K562 (cell line): ENCODE measurements around the gene GFOD2. TPM values are rescaled to one million over a fixed set of nuclear protein-coding genes. Genes with fewer than 3 reads are reported as not detected.

Experiments used
- CBX1 ChIP-seq: sonication (generic); IDR thresholded peaks from 2 replicates; pipeline ENCODE4 v1.6.1; 2016; ENCODE audit warnings: antibody characterized with exemption, low read depth, mild to moderate bottlenecking
- KDM5B ChIP-seq: fragments of 200-600 bp; sonication (generic); IDR thresholded peaks from 2 replicates; pipeline ENCODE4 v1.6.1; 2012; ENCODE audit warnings: low read depth, mild to moderate bottlenecking, moderate library complexity, low read length, control low read depth, inconsistent platforms; ENCODE audit not compliant: insufficient replicate concordance
- NR3C1 ChIP-seq: sonication (generic); formaldehyde crosslinking; IDR thresholded peaks from 2 replicates; pipeline ENCODE4 v1.8.1; 2022; ENCODE audit warnings: missing genetic modification reagents
- RNF2 ChIP-seq: sonication (generic); IDR thresholded peaks from 2 replicates; pipeline ENCODE4 v1.6.1; 2016
- SIN3A ChIP-seq, 2 experiments: fragments of 150-350 bp in 1 of 2; IDR thresholded peaks; 2 replicates each; pipeline ENCODE4 v1.6.1; 2011 to 2016; ENCODE audit warnings: borderline replicate concordance in 2 of 2, low read depth in 2 of 2, low read length in 2 of 2, mild to moderate bottlenecking in 2 of 2, moderate library complexity in 2 of 2; ENCODE audit not compliant: control insufficient read depth in 1 of 2
- TBP ChIP-seq: optimal IDR thresholded peaks from 2 replicates; pipeline ENCODE3; 2011; ENCODE audit warnings: low read depth, low read length, improper control_type of control experiment
- TFAM ChIP-seq: fragments of 250-450 bp; sonication (Bioruptor Pico); conservative IDR thresholded peaks from 2 replicates; pipeline ENCODE4 v1.5.0; 2021; ENCODE audit warnings: mild to moderate bottlenecking, moderate library complexity
- UBTF ChIP-seq, 2 experiments: IDR thresholded peaks; 2 replicates each; pipeline ENCODE4 v1.6.1; 2012; ENCODE audit warnings: improper control_type of control experiment in 2 of 2, low read depth in 2 of 2, low read length in 2 of 2, borderline replicate concordance in 1 of 2
- ZBTB40 ChIP-seq, 2 experiments: fragments of 450-650 bp in 1 of 2; sonication (generic) in 1 of 2; formaldehyde crosslinking in 1 of 2; IDR thresholded peaks; 2 replicates each; pipeline versions ENCODE4 v1.7.1 to v1.9.0; 2016 to 2022; ENCODE audit warnings: inconsistent platforms in 1 of 2, mild to moderate bottlenecking in 1 of 2, missing genetic modification reagents in 1 of 2
- ZFPM2 ChIP-seq: fragments of 250-450 bp; sonication (Bioruptor Pico); IDR thresholded peaks from 2 replicates; pipeline ENCODE4 v1.5.1; 2022; ENCODE audit warnings: mild to moderate bottlenecking
- ZNF431 ChIP-seq: sonication (generic); formaldehyde crosslinking; IDR thresholded peaks from 2 replicates; pipeline ENCODE4 v1.8.0; 2022; ENCODE audit warnings: mild to moderate bottlenecking, missing genetic modification reagents
- polyA plus RNA-seq, 8 experiments: library from polyadenylated mRNA; depleted of rRNA in 4 of 8; stranded (reverse) in 5 of 8; unstranded in 3 of 8; fragments of >200 nt; fragmentation: Nextera tagmentation in 2 of 8; fragmentation: Illumina TruSeq in 1 of 8; extraction: Ambion mirVana in 2 of 8; extraction: Trizol in 1 of 8; gene quantifications; 2 replicates each; pipeline versions ENCODE4 v1.2.1 to v1.2.3, GENCODE V29; 2011 to 2014; ENCODE audit warnings: inconsistent platforms in 1 of 8, missing spikeins in 1 of 8
- total RNA-seq, 7 experiments: library from RNA; depleted of rRNA in 6 of 7; stranded (reverse); fragments of >200 nt in 6 of 7; fragmentation: Illumina TruSeq in 2 of 7; extraction: Trizol in 2 of 7; gene quantifications; 2 replicates each; pipeline versions ENCODE4 v1.2.1 to v1.2.3, GENCODE V29; 2011 to 2021; ENCODE audit warnings: low replicate concordance in 1 of 7

Gene GFOD2
- total and polyA plus RNA-seq, 9 of the 15 experiments (the other 6 are each of a cell fraction or from before 2014, with no cell fraction given): 1.9 to 15.8 (median 11.1) TPM

GRCh38 chr16:67659675-67660563, 59.2 kb downstream of the GFOD2 start, which contains the start of gene ACD (continued):
- peak; percentile 27; the same call in 1 of the 2 replicates for TF ChIP-seq ZBTB40 (IDR thresholded peaks at IDR 0.05)
- no peak for TF ChIP-seq ZBTB40 (CRISPR knock-in tag; IDR thresholded peaks at IDR 0.05)
- TF ChIP-seq TFAM (CRISPR knock-in tag): no peak
- peak; percentile 52 to 56; a peak in 2 of 4 replicates for TF ChIP-seq SIN3A (IDR thresholded peaks at IDR 0.05; ENCODE audit: borderline replicate concordance in 2 of 2, control insufficient read depth in 1 of 2, low read depth in 2 of 2, low read length in 2 of 2)
- 0 out of 2 replicates have a peak, but pooled peaks have one; percentile 21 for TF ChIP-seq CBX1
- peak; percentile 52 for TF ChIP-seq TBP
- TF ChIP-seq KDM5B: peak; percentile 83
- no peak for TF ChIP-seq RNF2
- peak; percentile 78; the same call in 1 of the 2 replicates for TF ChIP-seq NR3C1
- no peak for TF ChIP-seq ZNF431 (CRISPR knock-in tag)
- 0 out of 2 replicates have a peak, but pooled peaks have one; percentile 30 for TF ChIP-seq ZFPM2
- 0 out of 4 replicates have a peak, but pooled peaks have one; percentile 10 to 43 for TF ChIP-seq UBTF (IDR thresholded peaks at IDR 0.05; ENCODE audit: borderline replicate concordance in 1 of 2, low read depth in 2 of 2, low read length in 2 of 2)
